Measurements from ENCODE around the gene CASP10.

DNA sequence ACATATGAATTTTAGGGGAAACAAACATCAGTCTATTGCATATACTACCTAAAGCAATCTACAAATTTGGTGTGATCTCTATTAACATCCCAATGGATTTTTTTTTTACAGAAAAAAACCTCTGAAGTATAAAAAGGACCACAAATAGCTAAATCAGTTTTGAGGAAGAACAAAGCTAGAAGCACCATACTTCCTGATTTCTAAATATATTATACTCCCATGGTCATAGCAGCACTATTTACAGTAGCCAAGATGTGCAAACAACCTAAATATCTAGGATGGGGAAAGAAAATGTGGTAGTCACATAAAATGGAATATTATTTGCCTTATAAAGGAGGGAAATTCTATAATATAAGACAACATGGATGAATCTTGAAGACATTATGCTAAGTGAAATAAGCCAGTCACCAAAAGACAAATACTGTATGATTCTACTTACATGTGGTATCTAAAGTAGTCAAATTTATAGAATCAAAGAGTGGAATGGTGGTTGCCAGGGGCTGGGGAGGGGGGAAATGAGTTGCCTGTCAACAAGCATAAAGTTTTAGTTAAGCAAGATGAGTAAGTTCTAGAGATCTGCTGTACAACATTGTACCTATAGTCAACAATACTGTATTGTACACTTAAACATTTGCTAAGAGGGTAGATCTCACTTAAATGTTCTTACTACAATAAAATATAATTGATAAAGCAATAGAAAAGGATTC, 59.8 kb downstream of the CASP10 start:
- TF ChIP-seq, protein P1, sequence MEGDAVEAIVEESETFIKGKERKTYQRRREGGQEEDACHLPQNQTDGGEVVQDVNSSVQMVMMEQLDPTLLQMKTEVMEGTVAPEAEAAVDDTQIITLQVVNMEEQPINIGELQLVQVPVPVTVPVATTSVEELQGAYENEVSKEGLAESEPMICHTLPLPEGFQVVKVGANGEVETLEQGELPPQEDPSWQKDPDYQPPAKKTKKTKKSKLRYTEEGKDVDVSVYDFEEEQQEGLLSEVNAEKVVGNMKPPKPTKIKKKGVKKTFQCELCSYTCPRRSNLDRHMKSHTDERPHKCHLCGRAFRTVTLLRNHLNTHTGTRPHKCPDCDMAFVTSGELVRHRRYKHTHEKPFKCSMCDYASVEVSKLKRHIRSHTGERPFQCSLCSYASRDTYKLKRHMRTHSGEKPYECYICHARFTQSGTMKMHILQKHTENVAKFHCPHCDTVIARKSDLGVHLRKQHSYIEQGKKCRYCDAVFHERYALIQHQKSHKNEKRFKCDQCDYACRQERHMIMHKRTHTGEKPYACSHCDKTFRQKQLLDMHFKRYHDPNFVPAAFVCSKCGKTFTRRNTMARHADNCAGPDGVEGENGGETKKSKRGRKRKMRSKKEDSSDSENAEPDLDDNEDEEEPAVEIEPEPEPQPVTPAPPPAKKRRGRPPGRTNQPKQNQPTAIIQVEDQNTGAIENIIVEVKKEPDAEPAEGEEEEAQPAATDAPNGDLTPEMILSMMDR (IDR thresholded peaks at IDR 0.05; ENCODE audit: insufficient read depth, low read length) = no peak
- TF ChIP-seq GABPA (IDR thresholded peaks at IDR 0.05; ENCODE audit: low read depth) (no peak), POLR2AphosphoS5 (IDR thresholded peaks at IDR 0.05; ENCODE audit: low read depth) (no peak), SPI1 (IDR thresholded peaks at IDR 0.05; ENCODE audit: borderline replicate concordance, low read depth) (0 out of 2 replicates have a peak, but pooled peaks have one; percentile 14)
- TF ChIP-seq, protein P2, sequence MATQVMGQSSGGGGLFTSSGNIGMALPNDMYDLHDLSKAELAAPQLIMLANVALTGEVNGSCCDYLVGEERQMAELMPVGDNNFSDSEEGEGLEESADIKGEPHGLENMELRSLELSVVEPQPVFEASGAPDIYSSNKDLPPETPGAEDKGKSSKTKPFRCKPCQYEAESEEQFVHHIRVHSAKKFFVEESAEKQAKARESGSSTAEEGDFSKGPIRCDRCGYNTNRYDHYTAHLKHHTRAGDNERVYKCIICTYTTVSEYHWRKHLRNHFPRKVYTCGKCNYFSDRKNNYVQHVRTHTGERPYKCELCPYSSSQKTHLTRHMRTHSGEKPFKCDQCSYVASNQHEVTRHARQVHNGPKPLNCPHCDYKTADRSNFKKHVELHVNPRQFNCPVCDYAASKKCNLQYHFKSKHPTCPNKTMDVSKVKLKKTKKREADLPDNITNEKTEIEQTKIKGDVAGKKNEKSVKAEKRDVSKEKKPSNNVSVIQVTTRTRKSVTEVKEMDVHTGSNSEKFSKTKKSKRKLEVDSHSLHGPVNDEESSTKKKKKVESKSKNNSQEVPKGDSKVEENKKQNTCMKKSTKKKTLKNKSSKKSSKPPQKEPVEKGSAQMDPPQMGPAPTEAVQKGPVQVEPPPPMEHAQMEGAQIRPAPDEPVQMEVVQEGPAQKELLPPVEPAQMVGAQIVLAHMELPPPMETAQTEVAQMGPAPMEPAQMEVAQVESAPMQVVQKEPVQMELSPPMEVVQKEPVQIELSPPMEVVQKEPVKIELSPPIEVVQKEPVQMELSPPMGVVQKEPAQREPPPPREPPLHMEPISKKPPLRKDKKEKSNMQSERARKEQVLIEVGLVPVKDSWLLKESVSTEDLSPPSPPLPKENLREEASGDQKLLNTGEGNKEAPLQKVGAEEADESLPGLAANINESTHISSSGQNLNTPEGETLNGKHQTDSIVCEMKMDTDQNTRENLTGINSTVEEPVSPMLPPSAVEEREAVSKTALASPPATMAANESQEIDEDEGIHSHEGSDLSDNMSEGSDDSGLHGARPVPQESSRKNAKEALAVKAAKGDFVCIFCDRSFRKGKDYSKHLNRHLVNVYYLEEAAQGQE (IDR thresholded peaks at IDR 0.05; ENCODE audit: insufficient replicate concordance, low read depth) = no peak
